Stimulated activated CD4-positive, alpha-beta T cell treated with anti-CD3 and anti-CD28 coated beads, Interleukin-1b, Interleukin-23, amount 100 ng/mL, for 24 hours (primary cell): ENCODE data around the gene CAMKMT.
"Not testable (repeated sequence)": the region's sequence is repeated elsewhere in the genome, so short reads cannot be mapped to it uniquely, and the experiment has no call there.

ENCODE experiments used
- DNase-seq, 4 experiments: peaks; one replicate each; pipeline ENCODE4 v3.0.0-alpha.2; 2020; ENCODE audit warnings: low read depth in 4 of 4, low spot score in 1 of 4

CAMKMT gene

DNA sequence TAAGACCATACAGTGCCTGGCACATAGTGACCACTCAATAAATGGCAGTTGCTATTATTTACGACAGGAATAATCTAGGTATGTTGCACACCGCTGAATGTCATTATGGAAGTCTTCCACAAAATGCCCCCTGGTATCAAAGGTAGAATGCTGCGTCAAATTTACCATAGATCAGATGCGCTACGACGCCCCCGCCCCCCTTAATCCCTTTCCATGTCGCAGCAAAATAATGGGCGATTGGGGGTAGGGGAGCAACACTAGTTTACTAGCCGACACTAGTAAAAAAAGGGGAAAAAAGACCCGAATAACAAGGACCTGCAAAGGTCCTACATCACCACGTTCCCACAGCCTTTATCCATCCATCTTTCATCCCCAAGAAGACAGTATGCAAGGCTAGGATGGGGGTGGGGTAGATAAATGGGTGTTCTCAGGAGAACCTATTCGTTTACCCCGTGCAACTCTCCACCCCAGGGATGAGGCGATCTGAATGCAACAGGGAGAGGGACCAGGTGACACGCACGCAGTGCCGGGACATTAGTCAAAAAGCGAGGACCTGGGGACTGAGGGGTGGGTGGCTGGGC, 908 bp upstream of the CAMKMT start:
- DNase-seq: no peak

DNA sequence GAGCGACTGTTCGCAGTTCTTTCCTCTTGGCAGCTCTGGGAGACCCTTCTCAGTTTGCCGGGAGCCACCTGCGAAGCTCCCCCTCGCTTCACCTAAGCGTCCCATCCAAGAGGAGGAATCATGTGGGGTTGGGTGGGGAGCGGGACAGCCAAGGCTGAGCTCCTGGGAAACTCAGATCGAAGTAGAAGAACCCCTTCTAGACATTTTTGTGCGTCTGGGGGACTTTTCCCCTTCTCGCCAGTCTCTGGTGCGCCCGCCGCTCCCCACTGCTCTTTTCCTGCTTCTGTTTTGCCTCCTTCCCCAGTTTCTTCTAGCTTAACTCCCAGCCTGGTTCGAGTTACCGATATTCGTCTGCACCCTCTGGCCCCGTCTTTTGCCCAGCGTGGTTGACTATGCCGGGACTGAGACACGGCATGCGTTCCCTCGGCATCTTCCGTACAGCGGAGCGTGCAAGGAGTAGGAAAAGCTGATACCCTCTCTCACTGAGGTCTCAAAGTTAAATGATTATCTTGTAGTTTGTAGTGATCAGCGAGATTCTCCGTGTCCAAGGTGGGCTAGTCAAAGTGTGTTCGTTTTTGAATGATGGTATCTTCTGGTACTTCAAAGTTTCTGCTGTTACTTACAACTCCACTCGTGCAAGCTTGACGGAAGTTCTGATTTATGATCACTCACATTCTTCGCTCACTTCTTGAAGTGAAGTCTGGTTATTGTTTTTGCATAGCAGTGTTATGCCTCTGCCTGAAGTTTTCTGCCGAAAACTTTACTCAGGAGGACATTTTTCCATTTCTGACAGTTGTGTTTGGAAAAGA, 664 bp downstream of the CAMKMT start:
- DNase-seq: peak in 2 of 4 experiments; percentile 9 to 24

DNA sequence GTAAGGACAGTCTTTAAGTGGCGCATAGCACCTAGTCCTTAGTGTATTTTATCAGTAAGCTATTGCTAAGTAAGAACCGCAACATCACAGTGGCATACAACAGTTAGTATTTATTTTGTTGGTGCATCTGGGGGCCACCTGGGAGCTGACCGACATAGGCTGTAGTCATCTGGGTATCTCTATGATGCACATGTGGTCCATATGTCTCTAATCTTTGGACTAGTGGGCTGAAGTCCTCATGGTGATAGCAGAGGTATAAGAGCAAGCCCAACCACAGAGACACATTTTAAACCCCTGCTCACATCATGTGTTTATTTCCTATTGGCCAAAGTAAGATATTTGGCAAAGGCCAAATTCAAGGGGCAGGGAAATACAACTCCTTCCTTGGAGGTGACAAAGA, 2.9 kb downstream of the CAMKMT start:
- DNase-seq: no peak

DNA sequence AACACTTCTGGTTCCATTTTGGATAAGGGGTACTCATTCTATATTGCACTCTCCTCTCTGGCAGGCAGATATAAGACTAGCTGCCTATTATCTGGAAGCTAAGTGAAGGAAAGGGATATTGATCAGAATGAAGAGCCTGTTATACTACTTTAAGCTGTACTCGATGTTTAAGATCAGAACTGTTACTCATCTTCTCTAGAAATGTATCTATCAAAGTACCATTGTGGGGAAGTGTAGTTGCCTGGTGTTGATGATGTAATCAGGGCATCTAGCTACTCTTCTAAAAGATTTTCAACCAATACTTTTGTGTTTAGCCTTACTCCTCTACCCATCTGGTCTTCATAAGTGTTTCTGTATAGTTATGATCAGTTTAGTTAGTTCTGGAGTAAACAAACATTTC, 5.8 kb downstream of the CAMKMT start:
- DNase-seq: no peak

DNA sequence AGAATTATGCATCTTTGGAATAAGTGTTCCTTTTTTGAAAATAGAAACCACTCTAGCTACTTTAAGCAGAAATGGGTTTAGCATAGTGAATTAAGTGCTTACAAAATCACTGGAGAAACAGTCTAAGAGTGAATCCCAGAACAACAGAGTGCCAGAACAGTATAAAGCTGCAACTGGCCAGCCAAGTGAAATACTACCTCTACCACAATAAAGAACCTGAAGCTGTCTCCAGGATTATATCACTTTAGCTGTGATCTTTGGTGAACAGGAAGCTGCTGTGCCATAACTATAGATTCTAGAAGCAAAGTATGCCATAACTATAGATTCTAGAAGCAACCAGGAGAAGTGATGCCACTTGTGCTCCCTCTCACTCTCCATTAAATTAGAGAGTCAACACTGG, 7.6 kb downstream of the CAMKMT start:
- DNase-seq: no peak

DNA sequence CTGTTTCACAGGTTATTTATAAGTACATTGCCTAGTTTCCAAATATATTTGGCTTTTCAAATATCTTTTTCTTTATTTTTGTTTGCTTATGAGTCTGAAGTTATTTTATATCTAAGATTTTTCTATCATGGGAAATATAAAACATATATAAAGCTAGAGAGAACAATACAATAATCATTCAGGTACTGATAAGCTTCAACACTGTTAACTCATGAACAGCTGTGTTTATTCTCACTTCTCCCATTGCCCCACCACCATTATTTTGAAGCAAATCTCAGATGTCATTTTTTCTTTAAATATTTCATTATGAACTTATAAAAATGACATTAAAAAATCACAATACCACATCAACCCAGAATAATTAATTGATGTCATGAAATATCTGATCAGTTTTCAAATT, 9.7 kb downstream of the CAMKMT start:
- no peak for DNase-seq

DNA sequence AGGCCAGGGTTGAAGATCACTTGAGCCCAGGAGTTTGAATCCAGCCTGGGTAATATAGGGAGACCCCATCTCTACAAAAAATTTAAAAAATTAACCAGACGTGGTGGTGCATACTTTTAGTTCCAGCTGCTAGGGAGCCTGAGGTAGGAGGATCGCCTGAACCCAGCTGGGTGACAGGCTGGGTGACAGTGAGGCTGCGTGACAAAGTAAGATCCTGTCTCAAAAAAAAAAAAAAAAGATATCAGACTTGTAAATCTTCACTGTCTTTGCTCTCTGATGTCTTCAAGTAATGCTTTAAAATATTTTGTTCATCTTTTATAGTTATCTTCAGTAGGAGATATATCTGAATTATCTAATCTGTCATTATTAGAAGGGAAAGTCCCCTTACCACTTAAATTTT, 10.5 kb downstream of the CAMKMT start:
- DNase-seq: no peak

DNA sequence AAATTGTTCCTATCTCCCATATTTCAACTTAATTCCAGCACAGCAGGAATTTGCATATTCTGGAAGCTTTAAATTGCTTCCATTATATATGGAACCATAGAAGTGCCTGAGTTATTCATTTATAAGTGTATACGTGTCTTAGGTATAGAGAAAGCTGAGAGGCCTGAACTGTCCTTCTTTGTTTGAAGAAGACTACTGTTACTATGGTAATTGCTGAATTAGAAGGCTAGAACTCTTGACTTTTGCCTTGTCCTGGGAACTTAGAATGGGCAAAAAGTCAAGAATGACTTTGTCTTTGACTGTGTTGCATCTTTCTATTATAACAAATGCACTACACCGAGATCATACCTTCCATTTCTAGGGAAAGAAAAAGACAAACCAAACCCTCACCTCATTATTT, 15.7 kb downstream of the CAMKMT start:
- DNase-seq: no peak

DNA sequence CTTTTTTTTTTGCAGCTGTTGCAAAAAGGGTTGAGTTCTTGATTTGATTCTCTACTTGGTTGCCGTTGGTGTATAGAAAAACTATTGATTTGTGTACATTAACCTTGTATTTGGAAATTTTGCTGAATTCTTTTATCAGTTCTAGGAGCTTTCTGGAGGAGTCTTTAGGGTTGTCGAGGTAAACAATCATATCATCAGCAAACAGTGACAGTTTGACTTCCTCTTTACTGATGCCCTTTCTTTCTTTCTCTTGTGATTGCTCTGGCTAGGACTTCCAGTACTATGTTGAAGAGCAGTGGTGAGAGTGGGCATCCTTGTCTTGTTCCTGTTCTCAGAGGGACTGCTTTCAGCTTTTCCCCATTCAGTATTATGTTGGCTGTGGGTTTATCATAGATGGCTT, 23.5 kb downstream of the CAMKMT start:
- DNase-seq: not testable (repeated sequence)

DNA sequence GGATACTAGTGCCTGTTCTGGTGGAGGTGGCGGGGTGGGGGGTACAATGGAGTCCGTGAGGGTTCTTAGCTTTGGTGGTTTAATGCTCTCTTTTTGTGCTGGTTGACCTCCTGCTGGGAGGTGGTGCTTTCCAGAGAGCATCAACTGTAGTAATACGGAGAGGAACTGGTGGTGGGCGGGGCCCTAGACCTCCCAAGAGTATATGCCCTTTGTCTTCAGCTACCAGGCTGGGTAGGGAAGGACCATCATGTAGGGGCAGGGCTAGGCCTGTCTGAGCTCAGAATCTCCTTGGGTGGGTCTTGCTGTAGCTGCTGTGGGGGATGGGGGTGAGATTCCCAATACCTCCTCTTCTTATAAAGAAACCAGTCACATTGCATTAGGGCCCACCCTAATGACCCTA, 27.1 kb downstream of the CAMKMT start:
- DNase-seq: no peak

DNA sequence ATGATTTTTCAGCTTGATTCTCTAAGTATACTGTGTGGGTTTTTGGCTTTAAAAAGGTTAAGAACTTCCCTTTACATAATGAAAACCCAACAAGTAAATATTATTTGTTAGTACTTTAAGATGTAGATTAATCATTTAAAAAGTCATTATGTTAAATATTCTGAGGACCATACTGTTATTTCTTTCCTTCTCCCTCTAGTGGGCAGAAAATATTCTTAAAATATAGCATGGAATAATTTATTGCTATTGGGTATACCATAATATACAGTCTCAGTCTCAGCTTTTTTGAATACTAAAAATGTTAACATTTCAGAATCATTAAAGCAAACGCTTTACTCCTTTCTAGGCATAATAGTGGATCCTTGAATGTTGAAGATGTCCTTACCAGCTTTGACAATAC, 28.1 kb downstream of the CAMKMT start:
- no peak for DNase-seq

DNA sequence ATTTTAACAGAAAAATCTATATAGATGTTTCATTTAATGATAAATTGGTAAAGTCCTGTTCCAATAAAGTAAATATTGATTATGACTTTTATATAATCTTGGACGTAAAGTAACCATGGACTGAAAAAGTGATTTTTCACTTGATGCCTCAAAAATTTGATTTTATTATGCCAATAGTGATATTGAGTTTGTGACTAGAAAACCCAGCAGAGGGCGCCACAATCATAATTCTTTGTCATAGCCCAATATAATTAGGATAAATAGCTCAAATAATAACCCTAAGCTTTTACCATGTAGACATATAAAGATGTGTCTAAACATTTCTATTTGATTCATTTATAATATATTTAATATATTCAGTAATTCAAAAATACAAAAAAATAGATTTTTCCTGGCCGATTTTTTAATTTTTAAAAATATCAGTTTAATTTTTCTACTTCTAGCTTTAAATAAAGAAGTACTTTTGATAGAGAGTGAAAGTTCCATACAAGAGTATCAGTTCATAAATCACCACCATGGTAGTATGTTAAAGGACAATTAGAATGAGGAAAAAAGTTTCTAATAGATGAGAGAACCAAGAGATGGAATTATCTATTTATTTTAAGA, 30.7 kb downstream of the CAMKMT start:
- DNase-seq: peak; percentile 16 to 38 (median 26)

DNA sequence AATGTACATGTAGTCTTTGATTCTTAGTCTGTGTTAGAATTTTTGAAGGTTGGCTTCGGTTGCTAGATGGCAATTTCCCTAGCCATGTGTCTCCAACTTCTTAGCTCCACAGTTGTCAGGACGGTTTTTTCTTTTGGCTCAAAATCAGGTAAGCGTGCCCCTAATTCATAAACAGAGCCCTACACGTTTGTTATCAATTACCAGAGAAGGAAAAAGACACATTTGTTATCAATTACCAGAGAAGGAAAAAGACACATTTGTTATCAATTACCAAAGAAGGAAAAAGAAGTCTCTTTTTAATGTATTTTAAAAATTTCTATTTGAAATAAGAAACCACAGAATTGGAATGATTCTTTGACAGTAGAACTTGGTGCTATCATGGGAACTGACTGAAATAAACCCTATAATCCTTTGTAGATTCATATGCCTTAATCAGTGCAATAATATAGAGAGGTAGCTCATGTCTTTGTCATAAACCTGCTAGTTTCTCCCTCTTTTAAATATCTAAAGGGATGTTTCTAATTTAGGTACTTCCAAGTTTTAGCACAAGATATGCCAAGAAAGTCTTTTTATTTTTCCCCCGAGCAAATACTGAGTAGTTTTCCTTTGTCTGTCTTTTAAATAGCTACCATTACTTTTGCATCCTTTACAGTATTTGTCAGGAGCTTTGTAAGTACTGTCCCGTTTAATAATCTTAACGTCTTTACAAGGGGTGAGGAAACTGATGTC, 35.9 kb downstream of the CAMKMT start:
- no peak for DNase-seq

DNA sequence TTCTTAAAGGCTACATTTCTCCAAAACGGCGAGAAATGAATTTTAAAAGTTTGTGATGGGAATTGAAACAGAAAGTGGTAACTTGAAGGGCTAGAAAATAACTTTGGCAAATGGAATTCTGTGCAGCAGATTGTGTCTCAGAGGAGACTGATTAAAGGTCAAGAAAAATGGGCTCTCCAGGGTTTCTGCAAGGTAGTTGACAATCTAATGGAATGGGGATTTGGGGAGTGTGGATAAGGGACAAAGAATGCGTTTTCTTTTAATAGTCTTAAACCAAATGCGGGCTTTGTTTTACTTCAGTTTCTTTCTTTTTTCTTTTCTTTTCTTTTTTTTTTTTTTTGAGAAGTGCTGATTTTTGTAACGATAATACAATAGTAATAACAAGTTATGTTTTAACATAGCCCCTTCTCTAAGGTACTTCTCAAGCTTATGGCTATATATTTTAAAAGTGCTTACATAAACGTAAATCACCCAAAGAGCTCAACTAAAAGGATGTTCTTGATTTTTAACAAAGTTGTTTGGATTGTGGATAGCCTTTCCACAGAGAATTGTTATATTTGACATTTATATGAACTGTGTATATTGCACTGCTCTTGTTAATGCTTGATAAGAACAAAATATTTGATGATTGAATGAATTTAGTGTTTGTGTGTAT, 36.6 kb downstream of the CAMKMT start:
- DNase-seq: no peak

DNA sequence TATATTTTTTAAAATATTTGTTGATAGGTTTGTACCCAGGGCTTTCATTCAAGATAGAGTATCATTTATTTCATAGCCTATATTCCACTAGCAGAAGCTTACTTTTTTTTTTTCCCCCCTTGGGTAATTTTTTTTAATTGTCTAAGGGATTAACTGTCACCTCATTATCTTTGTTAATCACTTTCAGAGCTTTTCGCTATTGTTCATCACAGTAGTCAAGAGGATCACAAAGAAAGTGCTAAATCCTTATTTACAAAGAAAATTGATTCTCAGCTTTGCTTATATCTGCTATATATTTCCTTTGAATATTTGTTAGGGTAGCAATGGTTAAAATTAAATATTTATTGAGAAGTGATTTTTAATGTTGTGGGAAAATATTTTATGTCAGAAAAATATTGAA, 59.0 kb downstream of the CAMKMT start:
- no peak for DNase-seq

DNA sequence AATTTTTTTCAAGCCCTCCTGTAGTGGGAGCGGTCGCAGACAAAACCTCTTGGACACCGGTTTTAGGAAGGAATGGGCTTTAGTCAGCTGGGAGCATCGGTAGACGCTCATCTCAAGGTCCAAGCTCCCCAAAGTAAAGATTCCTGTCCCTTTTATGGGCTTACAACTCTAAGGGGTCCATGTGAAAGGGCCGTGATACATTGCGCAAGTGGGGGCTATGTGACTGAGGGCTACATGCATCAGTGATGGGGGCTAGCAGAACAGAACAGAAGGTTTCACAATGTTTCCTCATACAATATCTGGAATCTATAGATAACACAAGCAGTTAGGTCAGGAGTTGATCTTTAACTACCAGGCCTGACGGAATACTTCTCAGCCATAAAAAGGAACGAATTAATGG, 62.5 kb downstream of the CAMKMT start:
- DNase-seq: no peak

DNA sequence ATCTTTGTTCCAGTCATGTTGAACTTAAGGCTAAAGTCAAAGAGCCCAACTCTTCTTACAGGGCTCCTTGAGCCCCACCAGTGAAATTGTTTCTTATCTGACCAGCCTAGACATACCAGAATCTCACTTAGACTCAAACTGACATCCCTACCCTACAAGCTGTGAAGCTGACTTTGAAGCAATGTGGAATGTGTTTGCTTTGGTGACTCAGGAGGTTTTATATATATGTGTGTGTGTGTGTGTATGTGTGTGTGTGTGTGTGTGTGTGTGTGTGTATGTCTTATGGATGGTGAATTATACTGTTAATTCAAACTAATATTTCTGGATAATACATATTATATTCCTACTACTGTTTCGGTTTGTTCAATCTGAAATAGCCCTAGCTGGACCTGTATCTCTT, 67.3 kb downstream of the CAMKMT start:
- no peak for DNase-seq

DNA sequence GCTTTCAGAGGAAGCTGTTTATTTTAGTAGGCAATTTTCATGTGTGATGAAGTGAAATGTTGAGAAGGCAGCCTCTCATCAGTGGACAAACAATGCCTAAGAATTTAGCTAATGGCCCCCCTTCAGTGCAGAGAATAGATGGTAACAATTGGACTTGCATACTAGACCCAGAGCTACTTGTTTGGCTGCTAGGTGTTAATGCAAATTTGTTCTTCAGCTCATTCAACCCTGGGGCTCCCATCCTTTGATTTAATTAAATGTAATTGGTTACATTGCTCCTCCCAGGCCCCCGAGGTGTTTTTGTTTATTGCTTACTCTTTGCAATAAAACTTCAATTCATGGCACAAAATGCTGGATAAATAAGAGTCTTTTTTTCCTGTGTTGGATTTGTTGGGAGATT, 68.6 kb downstream of the CAMKMT start:
- DNase-seq: no peak

DNA sequence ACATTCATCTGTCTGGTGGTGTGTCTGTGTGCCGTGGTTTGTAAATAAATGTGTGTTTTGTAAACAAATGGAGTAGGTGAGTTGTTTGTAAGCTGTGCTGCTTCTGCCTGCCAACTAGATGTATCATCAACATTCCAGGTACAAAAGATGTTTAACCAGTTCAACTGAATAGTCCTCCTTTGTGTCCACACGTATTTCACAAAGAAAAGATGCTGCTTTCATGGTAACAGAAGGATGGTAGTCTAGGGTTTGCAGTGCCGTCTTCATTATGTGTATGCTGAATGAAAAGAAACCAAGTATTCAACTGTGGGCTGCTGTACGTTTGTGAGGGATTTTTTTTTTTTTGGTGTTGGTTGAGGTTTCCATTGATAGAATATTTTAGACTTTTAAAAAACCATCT, 72.1 kb downstream of the CAMKMT start:
- DNase-seq: no peak

DNA sequence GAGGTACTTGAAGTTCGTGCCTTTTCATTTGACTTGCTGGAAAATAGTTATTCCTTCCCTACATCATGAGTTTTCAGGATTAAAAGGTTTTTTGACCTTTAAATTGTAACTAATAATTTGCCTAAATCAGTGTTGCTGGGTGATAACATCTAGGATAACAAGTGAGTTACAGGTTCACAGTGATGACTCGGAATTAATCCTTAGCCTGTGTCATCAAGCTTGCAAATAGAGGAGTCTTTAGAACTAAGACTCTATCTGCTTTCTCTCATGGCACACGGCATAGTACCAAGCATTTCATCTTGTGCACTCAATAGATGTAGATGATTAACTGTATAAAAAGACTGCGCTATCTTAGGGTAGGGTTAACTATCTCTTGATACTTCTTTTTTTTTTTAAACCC, 79.5 kb downstream of the CAMKMT start:
- DNase-seq: no peak

DNA sequence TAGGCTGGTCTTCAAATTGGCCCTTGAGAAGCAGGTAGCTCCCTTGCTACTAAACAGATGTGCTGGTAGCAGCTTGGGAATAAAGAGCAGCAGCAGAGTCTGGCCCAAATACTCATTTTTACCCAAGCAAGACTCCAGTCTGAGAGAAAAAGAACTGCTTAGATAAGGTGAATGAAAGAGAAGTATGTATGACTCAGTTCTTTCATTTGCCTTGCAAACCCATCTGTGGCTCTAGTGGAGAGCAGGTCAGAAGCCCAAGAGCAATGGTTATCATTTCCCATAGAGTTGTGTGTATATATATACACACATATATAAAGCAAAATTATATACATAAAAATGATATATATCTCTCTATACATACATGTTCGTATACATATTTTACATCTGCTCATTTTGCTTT, 80.3 kb downstream of the CAMKMT start:
- DNase-seq: no peak
